ENCODE data around the gene PABPN1. TPM values are rescaled to one million over a fixed set of nuclear protein-coding genes. Genes with fewer than 3 reads are reported as not detected.
A peak's percentile ranks its signal among the peaks of the same experiment; 100 is the strongest.

PABPN1 gene
- total RNA-seq, 1 donor from 2014 or later, result 298 TPM

DNA sequence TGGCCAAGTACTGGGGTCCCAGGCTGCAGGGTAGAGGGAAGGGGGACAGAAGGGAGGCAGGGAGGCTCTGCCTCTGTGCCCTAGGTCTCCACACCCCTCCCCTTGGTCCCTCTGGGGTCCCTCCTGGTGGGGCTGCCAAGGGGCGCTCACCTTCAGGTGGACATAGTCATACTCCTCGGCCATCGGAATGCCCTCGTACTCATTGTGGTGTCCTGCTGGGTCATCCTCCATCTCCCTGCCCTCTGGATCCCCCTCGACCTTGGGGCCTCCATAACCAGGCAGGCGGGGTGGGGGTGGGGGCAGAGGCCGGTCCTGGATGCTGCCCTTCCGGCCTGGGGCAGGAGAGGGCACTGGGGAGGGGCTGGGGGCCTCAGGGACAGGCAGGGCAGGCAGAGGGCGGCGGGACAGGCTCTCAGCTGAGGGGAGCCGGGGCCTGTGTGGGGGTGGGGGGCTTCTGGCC is 37.9 kb downstream of the PABPN1 start:
- no peak overlapping the region for H3K9ac ChIP-seq
- peaks cover 73% of the 10 kb centered on the region for H3F3A ChIP-seq (ENCODE audit: low read depth)
- Mint-ChIP-seq H3K27ac (no peak overlapping the region), H3K27me3 (ENCODE audit: insufficient read depth, low read depth) (peaks cover 6% of the 10 kb centered on the region), H3K4me3 (no peak overlapping the region), H3K9me3 (no peaks in the 10 kb centered on the region), H3K4me1 (peaks cover 32% of the 10 kb centered on the region), H3K36me3 (peaks cover 29% of the 10 kb centered on the region)
- H3K4me2 ChIP-seq, result no peak overlapping the region
- peaks cover 34% of the 10 kb centered on the region for H3K79me2 ChIP-seq (ENCODE audit: low read depth)
- peaks cover 3% of the 10 kb centered on the region for H3K36me3 ChIP-seq
- DNase-seq (ENCODE audit: low spot score), result no peak
- TF ChIP-seq EZH2 (IDR thresholded peaks at IDR 0.05) (no peak), EZH2phosphoT487 (IDR thresholded peaks at IDR 0.05) (no peak)
- TF ChIP-seq, protein P1, sequence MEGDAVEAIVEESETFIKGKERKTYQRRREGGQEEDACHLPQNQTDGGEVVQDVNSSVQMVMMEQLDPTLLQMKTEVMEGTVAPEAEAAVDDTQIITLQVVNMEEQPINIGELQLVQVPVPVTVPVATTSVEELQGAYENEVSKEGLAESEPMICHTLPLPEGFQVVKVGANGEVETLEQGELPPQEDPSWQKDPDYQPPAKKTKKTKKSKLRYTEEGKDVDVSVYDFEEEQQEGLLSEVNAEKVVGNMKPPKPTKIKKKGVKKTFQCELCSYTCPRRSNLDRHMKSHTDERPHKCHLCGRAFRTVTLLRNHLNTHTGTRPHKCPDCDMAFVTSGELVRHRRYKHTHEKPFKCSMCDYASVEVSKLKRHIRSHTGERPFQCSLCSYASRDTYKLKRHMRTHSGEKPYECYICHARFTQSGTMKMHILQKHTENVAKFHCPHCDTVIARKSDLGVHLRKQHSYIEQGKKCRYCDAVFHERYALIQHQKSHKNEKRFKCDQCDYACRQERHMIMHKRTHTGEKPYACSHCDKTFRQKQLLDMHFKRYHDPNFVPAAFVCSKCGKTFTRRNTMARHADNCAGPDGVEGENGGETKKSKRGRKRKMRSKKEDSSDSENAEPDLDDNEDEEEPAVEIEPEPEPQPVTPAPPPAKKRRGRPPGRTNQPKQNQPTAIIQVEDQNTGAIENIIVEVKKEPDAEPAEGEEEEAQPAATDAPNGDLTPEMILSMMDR (IDR thresholded peaks at IDR 0.05), result no peak
- no peaks in the 10 kb centered on the region for H3K9me3 ChIP-seq (ENCODE audit: low read depth)
- peaks cover 19% of the 10 kb centered on the region for H3K4me1 ChIP-seq
- peak overlapping the region; percentile 63 for H3K27ac ChIP-seq
- H4K20me1 ChIP-seq (ENCODE audit: low read depth), result peaks cover 71% of the 10 kb centered on the region
- H3K4me3 ChIP-seq, result no peak overlapping the region
- no peaks in the 10 kb centered on the region for H3K27me3 ChIP-seq
- no peak overlapping the region for H2AFZ ChIP-seq (replicated peaks)

DNA sequence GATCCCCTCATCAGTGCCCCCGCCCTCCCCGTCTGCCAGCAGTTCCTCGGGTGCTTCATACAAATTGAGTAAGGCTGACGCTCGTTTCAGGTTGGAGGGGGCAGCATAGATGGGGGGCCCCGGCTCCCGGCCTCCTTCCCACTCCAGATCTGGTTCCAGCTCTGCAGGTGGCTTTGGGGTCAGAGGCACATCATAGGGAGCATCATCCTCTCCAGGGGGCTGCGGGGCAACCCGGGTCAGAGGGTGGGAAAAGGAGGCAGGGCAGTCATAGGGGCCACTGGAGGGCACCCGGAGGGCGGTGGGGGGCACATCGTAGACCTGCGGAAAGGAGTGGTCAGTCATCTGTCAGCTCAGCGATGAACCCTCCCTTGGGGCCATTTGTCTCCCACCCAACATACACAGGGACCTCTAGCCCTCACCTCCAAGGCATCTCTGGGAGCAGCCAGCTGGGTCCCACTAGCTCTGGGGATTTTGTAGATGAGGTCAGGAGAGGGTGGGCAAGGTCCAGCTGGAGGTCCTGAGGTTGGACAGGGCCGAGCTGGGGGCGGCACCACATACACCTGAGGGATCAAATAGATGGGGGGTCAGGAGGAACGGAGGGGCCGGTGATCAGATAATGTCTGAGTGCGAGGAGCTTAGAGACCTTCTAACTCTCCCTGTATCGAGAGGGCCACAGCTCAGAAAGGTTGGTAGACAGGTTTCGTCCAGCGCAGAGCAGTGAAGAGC is 38.6 kb downstream of the PABPN1 start:
- peaks cover 29% of the 10 kb centered on the region for H3K36me3 Mint-ChIP-seq
- TF ChIP-seq, protein P1 (IDR thresholded peaks at IDR 0.05), result no peak
- no peak for TF ChIP-seq EZH2phosphoT487 (IDR thresholded peaks at IDR 0.05)
- no peak for TF ChIP-seq EZH2 (IDR thresholded peaks at IDR 0.05)
- H4K20me1 ChIP-seq (ENCODE audit: low read depth), result peaks cover 75% of the 10 kb centered on the region
- no peaks in the 10 kb centered on the region for H3K27me3 ChIP-seq
- no peak overlapping the region for H2AFZ ChIP-seq (replicated peaks)
- H3K4me1 ChIP-seq, result peaks cover 19% of the 10 kb centered on the region
- peaks cover 3% of the 10 kb centered on the region for H3K36me3 ChIP-seq
- peaks cover 8% of the 10 kb centered on the region for H3K27me3 Mint-ChIP-seq (ENCODE audit: insufficient read depth, low read depth)
- H3K27ac ChIP-seq, result no peak overlapping the region
- peaks cover 36% of the 10 kb centered on the region for H3K4me1 Mint-ChIP-seq
- H3K4me3 ChIP-seq, result no peak overlapping the region
- H3K4me3 Mint-ChIP-seq, result peak overlapping the region; percentile 18
- H3K4me2 ChIP-seq, result no peak overlapping the region
- peak overlapping the region; percentile 53 for H3K27ac Mint-ChIP-seq
- H3K9ac ChIP-seq, result no peak overlapping the region
- DNase-seq (ENCODE audit: low spot score), result no peak
- peaks cover 41% of the 10 kb centered on the region for H3K79me2 ChIP-seq (ENCODE audit: low read depth)
- peaks cover 73% of the 10 kb centered on the region for H3F3A ChIP-seq (ENCODE audit: low read depth)
- no peaks in the 10 kb centered on the region for H3K9me3 ChIP-seq (ENCODE audit: low read depth)
- no peaks in the 10 kb centered on the region for H3K9me3 Mint-ChIP-seq

DNA sequence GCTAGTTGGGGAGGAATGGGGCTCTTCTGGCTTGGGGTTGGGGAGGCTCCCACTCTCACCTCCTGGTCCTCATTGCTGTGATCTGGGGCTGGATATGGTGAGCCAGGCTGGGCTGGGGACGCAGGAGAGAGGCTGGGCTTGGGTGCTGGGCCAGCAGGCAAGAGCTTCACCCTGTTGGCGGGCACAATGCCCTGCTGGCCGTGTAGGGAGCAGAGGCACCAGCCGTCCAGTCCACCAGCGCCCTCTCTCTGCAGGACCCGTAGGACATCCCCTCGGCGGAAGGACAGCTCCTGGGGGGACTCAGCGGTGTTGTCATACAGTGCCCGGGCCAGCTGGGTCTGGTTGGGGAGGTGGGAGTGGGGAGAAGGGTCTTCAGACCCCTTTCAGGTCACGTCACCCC is 39.2 kb downstream of the PABPN1 start:
- H3K27me3 Mint-ChIP-seq (ENCODE audit: insufficient read depth, low read depth), result peaks cover 9% of the 10 kb centered on the region
- TF ChIP-seq, protein P1 (IDR thresholded peaks at IDR 0.05), result peak; percentile 28
- TF ChIP-seq EZH2 (IDR thresholded peaks at IDR 0.05), result no peak
- Histone ChIP-seq H3K4me3 (no peak overlapping the region), H3K4me2 (no peak overlapping the region), H4K20me1 (ENCODE audit: low read depth) (peaks cover 75% of the 10 kb centered on the region), H2AFZ (replicated peaks) (no peak overlapping the region), H3K27ac (no peak overlapping the region), H3K79me2 (ENCODE audit: low read depth) (peaks cover 47% of the 10 kb centered on the region), H3K4me1 (peaks cover 19% of the 10 kb centered on the region), H3K36me3 (peaks cover 3% of the 10 kb centered on the region), H3F3A (ENCODE audit: low read depth) (peaks cover 69% of the 10 kb centered on the region), H3K9me3 (ENCODE audit: low read depth) (no peaks in the 10 kb centered on the region), H3K27me3 (no peaks in the 10 kb centered on the region), H3K9ac (no peak overlapping the region)
- H3K27ac Mint-ChIP-seq, result no peak overlapping the region
- peaks cover 25% of the 10 kb centered on the region for H3K36me3 Mint-ChIP-seq
- H3K4me3 Mint-ChIP-seq, result peak overlapping the region; percentile 18
- peak; percentile 43 for DNase-seq (ENCODE audit: low spot score)
- H3K4me1 Mint-ChIP-seq, result peaks cover 36% of the 10 kb centered on the region
- no peaks in the 10 kb centered on the region for H3K9me3 Mint-ChIP-seq
